Kidney (tissue), 14 donors: ENCODE measurements around the gene DCUN1D3. TPM values are rescaled to one million over a fixed set of nuclear protein-coding genes. Genes with fewer than 3 reads are reported as not detected.
A peak's percentile ranks its signal among the peaks of the same experiment; 100 is the strongest.

Experiments
- DNase-seq, 5 donors: peaks; one replicate each; pipeline ENCODE4 v3.0.0-alpha.2; 2013 to 2020
- FAIRE-seq: peaks from 2 replicates; lab custom pipeline; 2012; peaks lifted over from hg19 to GRCh38; lab: Jason Lieb, UNC
- H3K27ac ChIP-seq, 2 donors: one replicate each; pipeline ENCODE4 v1.7.0; 2013; ENCODE audit warnings: low read depth in 2 of 2, low read length in 2 of 2, inconsistent platforms in 1 of 2
- H3K27me3 ChIP-seq: one replicate; pipeline ENCODE4 v1.7.1; 2013; ENCODE audit warnings: low read length, inconsistent platforms; ENCODE audit not compliant: control insufficient read depth, insufficient read depth
- H3K36me3 ChIP-seq, 3 donors: one replicate each; pipeline versions ENCODE4 v1.7.0 to v1.7.1; 2013; ENCODE audit warnings: low read length in 3 of 3, control low read depth in 1 of 3, inconsistent platforms in 1 of 3; ENCODE audit not compliant: insufficient read depth in 3 of 3, control insufficient read depth in 2 of 3
- H3K4me1 ChIP-seq, 3 donors: one replicate each; pipeline versions ENCODE4 v1.7.0 to v1.7.1; 2013; ENCODE audit warnings: low read length in 3 of 3, inconsistent platforms in 1 of 3, low read depth in 1 of 3; ENCODE audit not compliant: control insufficient read depth in 2 of 3, insufficient read depth in 2 of 3
- H3K4me3 ChIP-seq, 3 donors: one replicate each; pipeline versions ENCODE4 v1.7.0 to v1.8.1; 2013; ENCODE audit warnings: low read length in 3 of 3, control low read depth in 1 of 3, inconsistent platforms in 1 of 3
- H3K9ac ChIP-seq, 3 donors: one replicate each; pipeline versions ENCODE4 v1.7.0 to v1.7.1; 2013; ENCODE audit warnings: low read length in 3 of 3, control low read depth in 1 of 3, inconsistent platforms in 1 of 3
- H3K9me3 ChIP-seq, 3 donors: one replicate each; pipeline versions ENCODE4 v1.7.0 to v1.7.1; 2013; ENCODE audit warnings: low read length in 3 of 3, control low read depth in 1 of 3, inconsistent platforms in 1 of 3; ENCODE audit not compliant: control insufficient read depth in 2 of 3, insufficient read depth in 1 of 3
- intact Hi-C: fragments of 100-400 bp; cut with DNase I; formaldehyde crosslinking; loops from one replicate; pipeline ENCODE4 v1.11.1; 2022
- polyA plus RNA-seq: library from polyadenylated mRNA; stranded (reverse); fragments of 350-450 nt; fragmentation: Illumina TruSeq; extraction: RNeasy Lipid Tissue Mini Kit (QIAGEN cat#74804); gene quantifications from one replicate; pipeline ENCODE4 v1.2.3, GENCODE V29; 2014; ENCODE audit warnings: low read depth, low replicate concordance; ENCODE audit not compliant: insufficient read depth
- total RNA-seq: library from RNA; stranded (reverse); fragmentation: NEBNext Ultra II Directional; extraction: Animal tissue kit (Norgen Biotek cat#: 25700); gene quantifications from one replicate; pipeline ENCODE4 v1.2.1, GENCODE V29; 2021
- TF ChIP-seq, protein P1 (sequence below): IDR thresholded peaks from 3 replicates; pipeline ENCODE4 v1.5.1; 2012; ENCODE audit warnings: mild to moderate bottlenecking, moderate library complexity, borderline replicate concordance; ENCODE audit not compliant: insufficient read depth; ENCODE audit errors: extremely low read depth
- donor health status: control.
- donor health status: control.
- donor health status: control.
- donor health status: control.
- donor health status: control.
- donor health status: DM: yes; HTN: yes; CAD: no.
- donor health status: Normal renal cell carcinoma (clear cell type).

The DCUN1D3 gene
- total and polyA plus RNA-seq, 2 donors from 2014 or later = 3.5 to 16.3 TPM

DNA sequence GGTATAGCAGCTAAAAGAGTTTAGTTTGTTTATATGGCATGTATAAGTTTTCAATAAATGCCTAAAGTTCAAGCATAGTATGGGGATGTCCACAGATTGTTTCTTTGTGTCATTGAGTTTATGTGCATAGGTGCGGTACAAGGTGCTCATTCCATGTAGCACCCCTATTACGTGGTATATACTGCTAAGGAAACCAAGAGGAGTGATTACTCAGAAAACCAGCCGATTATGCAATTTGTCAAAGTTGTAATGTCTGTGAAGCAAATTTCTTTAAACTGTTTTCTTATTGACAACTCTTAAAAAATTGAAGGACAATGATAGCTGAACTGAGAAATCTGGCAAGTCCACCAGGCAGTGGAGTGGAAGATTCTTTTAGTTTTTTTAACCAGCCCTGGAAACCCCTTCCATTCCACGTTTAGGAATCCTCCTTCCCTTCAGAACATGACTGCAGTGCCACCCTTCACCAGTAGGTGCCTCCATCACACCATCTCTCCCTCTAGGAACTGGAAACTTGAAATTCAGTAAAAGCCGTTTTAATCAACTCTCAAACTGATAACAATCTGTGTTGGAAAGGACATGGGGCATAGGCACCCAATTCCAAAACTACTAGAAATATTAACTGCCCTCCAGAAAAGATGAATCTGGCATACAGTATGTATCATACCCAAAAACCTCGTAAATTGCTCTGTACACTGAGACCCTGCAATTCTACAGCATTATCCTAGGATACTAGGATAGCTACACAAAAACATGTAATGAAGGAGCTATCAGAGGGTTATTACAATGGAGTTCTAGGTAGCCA lies 50.4 kb downstream of the DCUN1D3 start:
- H3K4me3 ChIP-seq = no peak overlapping the region
- H3K4me1 ChIP-seq = peaks cover 0 to 14% (median 11%) of the 10 kb centered on the region in 3 donors
- DNase-seq (peak; percentile 69 to 84 (median 77)), FAIRE-seq (peak; percentile 19)
- no peaks in the 10 kb centered on the region for H3K27me3 ChIP-seq
- H3K36me3 ChIP-seq = no peaks in the 10 kb centered on the region
- TF ChIP-seq, protein P1, sequence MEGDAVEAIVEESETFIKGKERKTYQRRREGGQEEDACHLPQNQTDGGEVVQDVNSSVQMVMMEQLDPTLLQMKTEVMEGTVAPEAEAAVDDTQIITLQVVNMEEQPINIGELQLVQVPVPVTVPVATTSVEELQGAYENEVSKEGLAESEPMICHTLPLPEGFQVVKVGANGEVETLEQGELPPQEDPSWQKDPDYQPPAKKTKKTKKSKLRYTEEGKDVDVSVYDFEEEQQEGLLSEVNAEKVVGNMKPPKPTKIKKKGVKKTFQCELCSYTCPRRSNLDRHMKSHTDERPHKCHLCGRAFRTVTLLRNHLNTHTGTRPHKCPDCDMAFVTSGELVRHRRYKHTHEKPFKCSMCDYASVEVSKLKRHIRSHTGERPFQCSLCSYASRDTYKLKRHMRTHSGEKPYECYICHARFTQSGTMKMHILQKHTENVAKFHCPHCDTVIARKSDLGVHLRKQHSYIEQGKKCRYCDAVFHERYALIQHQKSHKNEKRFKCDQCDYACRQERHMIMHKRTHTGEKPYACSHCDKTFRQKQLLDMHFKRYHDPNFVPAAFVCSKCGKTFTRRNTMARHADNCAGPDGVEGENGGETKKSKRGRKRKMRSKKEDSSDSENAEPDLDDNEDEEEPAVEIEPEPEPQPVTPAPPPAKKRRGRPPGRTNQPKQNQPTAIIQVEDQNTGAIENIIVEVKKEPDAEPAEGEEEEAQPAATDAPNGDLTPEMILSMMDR = peak; percentile 98
- H3K9ac ChIP-seq = no peak overlapping the region
- no peaks in the 10 kb centered on the region for H3K9me3 ChIP-seq
- intact Hi-C loops = loop anchor here (5.0 kb wide), 1 partner anchor 233 kb away; no protein-coding TSS in a partner anchor
- H3K27ac ChIP-seq = no peak overlapping the region

DNA sequence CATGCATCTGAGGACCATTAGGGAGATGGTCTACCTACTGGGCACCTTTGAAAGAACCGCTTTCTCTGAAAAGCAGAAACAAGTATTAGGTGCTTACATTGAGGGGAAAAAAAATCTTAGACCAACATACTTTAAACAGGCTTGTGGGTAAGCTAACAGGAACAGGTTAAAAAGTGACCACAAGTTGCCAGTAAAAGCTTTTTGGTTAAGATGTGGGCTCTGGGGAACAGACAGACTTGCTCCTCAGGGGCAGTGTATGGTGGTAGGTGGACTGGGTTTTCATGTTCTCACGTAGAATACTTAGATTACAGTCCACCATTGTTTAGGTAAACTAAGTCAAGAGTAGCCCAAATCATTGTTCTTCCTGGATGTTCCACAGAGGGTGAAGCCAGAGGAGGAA lies 52.6 kb downstream of the DCUN1D3 start:
- Histone ChIP-seq H3K9ac (no peak overlapping the region), H3K36me3 (no peaks in the 10 kb centered on the region), H3K27me3 (no peaks in the 10 kb centered on the region), H3K4me3 (no peak overlapping the region), H3K9me3 (no peaks in the 10 kb centered on the region), H3K4me1 (peaks cover 0 to 14% (median 11%) of the 10 kb centered on the region in 3 donors), H3K27ac (no peak overlapping the region)
- FAIRE-seq (no peak), DNase-seq (no peak)
- intact Hi-C loops = loop anchor here (5.0 kb wide), 1 partner anchor 235 kb away; no protein-coding TSS in a partner anchor
- TF ChIP-seq, protein P1 = no peak

DNA sequence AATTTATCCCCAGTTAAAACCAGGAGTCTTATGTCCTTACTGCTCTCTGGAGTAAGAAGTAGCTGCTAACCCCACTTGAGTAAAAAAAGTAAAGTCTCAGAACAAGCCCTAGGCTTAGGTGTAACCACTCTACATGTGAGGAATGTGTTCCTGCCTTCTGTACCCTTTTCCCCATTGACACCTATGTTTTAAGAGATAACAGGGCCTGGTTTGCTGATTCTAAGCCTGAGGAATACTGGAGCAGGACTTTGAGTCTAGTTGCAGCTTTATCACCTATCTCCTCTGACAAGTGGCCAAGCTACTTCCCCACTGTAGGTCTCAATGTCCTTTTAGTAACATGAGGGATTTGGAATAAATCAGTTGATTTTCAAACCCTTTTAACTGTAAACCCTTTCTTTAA lies 53.6 kb downstream of the DCUN1D3 start:
- no peak for DNase-seq
- Histone ChIP-seq H3K36me3 (no peaks in the 10 kb centered on the region), H3K27me3 (no peaks in the 10 kb centered on the region), H3K4me3 (no peak overlapping the region), H3K4me1 (peaks cover 0 to 11% (median 9%) of the 10 kb centered on the region in 3 donors), H3K9ac (no peak overlapping the region), H3K27ac (no peak overlapping the region), H3K9me3 (no peaks in the 10 kb centered on the region)
- intact Hi-C loops = loop anchor here (5.0 kb wide), 1 partner anchor 236 kb away; no protein-coding TSS in a partner anchor
- TF ChIP-seq, protein P1 = no peak
- no peak for FAIRE-seq
